GM21723 (cell line): ENCODE measurements around the gene THOC6.

Experiments used
- ATAC-seq: cut with Tn5 transposase; IDR thresholded peaks from one replicate; pipeline ENCODE4 v1.9.1; 2021; ENCODE audit warnings: mild to moderate bottlenecking, moderate library complexity; ENCODE audit not compliant: unreplicated experiment

The THOC6 gene

GRCh38 chr16:2991566-2992261 is 32.1 kb upstream of the THOC6 start:
- ATAC-seq = no peak

- no peak for ATAC-seq
Measured at GRCh38 chr16:2992383-2993081, 31.3 kb upstream of the THOC6 start.

GRCh38 chr16:2996298-2996697 is 27.5 kb upstream of the THOC6 start:
- ATAC-seq = no peak

DNA sequence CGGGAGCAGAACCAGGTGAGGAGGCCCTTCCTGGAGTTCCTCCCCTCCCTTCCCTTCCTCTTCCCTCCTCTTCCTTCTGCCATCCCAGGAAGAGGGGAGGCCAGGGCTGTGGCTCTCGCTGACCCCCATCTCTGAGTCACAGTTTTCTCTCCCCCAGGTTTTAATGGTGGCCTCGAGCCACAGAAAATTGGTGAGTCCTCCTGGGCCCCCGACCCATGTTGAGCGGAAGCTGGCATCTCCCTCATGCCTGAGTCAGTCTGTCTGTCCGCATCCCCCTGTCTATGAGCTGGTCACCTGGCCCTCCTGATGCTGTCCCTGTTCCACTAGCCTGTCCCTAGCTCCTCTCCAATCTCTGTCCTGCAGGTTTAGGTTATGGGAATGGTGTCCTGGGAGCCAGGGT is 23.9 kb upstream of the THOC6 start:
- ATAC-seq = no peak

DNA sequence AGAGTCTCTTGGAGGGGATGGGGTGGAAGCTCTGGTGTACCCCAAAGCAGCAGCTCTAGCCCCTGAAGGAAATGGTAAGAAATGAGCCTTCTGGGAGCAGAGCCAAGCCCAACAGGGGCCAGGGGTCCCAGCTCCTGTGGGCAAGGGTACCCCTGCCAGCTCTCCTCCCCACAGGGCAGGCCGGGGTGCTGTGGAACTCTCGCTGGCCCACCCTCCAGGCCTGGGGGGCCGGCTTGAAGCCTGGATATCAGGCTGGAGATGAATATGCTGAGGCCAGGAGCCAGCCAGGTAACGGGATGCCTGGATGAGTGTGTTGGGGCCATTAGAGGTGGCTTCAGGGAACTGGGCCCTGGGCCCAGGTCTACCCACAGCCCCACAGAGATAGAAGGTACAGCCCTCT is 23.3 kb upstream of the THOC6 start:
- no peak for ATAC-seq

GRCh38 chr16:3001316-3001715 is 22.5 kb upstream of the THOC6 start:
- ATAC-seq = no peak

DNA sequence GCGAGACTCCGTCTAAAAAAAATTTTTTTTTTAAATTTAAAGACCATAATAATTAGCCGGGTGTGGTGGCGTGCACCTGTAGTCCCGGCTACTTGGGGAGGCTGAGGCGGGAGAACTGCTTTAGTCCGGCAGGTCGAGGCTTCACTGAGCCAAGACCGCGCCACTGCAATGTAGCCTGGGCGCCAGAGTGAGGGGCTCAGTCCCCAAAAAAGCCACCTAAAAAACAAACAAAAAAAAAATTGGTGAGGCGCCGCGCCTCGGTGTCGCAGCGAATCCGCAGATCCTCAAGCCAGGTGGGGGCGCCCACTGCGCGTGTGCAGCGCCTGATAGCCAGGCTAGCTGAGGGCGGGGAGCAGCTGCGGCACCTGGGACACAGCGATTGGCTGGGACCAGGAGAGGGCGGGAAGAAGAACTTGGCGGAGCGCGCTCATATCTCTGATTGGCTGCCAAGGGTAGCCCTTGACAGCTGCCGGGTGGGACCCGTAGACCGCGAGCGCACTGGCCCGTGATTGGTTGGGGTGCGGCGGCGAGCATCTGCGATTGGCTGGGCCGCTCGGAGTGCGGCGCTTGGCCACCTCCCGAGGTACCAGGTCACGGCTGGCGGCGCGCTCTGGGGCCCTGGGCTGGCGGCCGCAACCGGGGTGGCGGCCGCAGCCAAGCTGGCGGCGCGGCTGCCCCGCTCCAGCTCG is 20.1 kb upstream of the THOC6 start:
- peak; percentile 96 for ATAC-seq

DNA sequence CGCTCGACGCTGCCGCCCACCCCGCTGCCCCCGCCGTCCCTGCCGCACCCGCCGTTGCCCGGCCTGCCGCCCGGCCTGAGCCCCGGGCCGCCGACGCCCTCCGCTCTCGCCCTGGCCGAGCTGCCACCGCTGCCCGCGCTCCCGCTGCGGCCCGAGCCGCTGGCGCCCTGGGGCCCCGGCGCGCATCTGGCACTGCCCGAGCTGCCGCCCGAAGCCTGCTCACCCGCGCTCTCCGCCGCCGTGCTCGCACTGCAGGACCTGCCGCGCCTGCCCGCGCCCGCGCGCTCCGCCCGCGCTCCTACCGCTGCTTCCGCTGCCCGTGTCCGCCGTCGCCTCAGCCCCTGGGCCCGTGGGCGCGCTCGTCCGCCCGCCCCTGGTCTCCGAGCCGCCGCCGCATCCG is 19.5 kb upstream of the THOC6 start:
- no peak for ATAC-seq

DNA sequence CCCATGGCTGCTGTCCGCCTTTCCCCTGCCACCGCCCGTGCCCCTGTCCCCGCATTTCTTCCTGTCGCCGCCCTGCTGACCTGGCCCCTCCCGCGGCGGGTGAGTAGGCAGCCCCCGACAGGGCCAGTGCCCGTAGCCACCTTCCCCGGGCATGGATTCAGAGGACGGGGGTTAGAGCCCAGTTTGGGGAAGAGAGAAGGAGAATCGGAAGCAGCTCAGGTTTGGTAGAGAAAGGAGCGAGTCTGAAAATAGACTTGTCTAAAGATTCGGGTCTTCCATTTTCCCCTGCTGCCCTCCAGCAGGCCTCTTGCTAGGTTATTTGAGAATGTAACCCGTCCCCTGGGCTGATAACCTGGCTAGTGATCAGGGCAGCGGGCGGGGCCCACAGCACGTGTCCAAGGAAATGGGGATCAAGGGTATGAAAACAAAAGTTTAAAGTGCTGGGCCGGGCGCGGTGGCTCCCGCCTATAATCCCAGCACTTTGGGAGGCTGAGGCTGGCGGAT is 19.0 kb upstream of the THOC6 start:
- ATAC-seq = no peak

- ATAC-seq = no peak
Measured at GRCh38 chr16:3007059-3007956, 16.5 kb upstream of the THOC6 start.

GRCh38 chr16:3007957-3008689 is 15.7 kb upstream of the THOC6 start:
- ATAC-seq = no peak

DNA sequence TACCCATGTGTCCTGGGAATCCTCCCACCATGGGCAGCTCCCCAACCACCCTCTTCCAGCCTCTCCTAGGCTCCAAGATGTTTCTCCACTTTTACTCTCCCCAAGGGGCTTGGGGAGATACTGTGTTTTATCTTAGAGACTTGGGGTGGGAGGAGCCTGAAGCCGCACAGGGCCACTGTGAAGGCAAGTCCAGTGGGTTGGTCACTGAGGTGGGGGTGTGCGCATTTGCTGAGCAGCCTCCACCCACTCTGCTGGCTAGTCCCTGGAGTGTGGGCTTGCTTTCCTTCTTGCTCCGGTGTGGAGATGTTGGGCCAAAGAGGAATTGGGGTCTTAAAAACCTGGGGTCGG is 15.2 kb upstream of the THOC6 start:
- ATAC-seq = no peak

DNA sequence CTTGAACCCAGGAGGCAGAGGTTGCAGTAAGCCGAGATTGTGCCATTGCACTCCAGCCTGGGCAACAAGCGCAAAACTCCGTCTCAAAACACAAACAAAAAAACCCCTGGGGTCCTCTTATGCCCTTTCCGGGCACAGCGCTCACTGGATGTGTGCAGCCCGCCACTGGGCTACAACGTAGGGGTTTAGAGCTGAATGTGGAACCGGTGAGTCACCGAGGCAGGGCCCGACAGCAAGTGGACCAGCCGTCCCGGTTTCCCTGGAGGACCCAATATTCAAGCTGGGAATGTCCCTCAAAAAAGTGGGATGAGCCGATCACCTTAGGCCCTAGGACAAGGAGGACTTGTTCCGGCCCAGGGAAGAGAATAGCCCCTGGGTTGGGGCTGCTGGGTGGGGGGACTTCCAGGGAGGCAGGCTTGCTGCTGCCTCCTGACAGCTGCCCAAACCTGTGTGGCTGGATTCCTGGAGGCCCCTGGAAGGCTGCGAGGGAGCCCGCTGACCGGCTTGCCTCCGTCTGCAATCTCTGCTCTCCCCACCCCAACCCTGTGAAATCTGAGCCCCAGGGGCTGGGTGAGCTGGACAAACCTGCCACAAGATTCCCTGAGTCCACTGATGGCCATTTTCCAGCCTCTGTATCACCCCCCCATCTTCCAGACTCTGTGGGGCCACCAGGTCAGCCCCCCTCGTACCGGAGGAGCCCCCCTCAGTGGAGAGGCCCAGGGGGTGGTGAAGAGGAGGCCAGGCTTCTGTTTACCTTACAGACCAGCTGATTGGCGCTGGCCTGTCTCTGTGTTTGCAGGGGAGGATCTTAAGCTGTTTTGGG is 14.1 kb upstream of the THOC6 start:
- no peak for ATAC-seq

GRCh38 chr16:3010510-3010909 is 13.3 kb upstream of the THOC6 start:
- no peak for ATAC-seq

DNA sequence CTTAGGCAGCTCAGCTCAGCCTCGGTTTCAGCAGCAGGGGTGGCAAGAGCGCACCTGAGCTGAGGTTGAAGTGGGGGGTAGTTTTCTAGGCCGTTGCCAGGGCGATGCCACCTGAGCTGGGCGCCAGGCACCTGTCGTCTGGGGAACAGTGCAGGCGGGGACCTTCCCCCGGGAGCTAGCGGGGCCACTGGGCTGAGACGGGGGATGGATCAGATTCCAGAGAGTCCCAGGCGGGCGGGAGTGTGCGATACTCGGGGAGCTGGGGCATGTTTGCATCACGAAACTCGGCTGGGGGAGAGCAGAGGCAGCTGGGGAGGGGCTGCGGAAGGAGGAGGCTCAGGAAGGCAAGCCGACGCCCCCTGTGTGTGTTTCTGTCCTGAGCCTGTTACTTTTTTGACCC is 11.6 kb upstream of the THOC6 start:
- no peak for ATAC-seq

GRCh38 chr16:3012828-3013420 is 10.9 kb upstream of the THOC6 start, which contains the start of gene CLDN9:
Gene CLDN9 (plus strand): TSS chr16:3012923. CDS start chr16:3013363, 440 bp downstream.
- no peak for ATAC-seq

DNA sequence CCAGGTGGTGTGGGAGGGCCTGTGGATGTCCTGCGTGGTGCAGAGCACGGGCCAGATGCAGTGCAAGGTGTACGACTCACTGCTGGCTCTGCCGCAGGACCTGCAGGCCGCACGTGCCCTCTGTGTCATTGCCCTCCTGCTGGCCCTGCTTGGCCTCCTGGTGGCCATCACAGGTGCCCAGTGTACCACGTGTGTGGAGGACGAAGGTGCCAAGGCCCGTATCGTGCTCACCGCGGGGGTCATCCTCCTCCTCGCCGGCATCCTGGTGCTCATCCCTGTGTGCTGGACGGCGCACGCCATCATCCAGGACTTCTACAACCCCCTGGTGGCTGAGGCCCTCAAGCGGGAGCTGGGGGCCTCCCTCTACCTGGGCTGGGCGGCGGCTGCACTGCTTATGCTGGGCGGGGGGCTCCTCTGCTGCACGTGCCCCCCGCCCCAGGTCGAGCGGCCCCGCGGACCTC is 10.3 kb upstream of the THOC6 start:
- no peak for ATAC-seq

DNA sequence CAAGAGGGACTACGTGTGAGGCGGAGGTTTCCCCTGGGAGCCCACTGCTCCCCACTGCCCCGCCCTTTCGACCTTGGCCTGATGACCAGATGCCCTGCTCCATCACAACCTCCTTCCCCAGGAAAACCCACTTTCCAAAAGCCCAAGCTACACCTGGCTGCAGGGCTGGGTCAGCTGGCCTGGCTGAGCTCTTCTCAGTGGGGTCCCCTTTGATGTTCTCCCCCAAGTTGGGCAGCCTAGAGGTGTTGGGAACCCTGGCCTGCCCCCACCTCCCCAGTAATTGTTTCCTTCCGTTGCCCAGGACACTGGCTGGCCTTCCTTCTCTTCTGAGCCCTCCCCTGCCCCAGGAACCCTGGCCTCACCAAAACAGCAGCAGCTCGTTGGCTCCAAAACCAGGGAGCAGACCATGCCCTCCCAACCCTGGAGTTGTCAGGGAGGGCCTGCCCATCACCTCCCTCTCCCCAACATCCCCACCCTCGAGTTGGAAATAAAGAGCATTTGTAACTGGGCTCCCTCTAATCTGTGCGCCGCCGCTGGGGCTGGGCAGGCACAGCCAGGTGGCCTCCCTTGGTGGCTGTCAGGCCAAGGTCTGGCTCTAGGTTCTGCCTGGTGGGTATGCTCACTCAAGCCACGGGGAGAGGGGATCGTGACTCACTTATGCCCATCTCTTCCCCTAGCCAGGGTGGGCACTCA is 9.7 kb upstream of the THOC6 start:
- no peak for ATAC-seq
